HG03342 (cell line): ENCODE measurements around the gene DNM3.
"Not testable (repeated sequence)": the region's sequence is repeated elsewhere in the genome, so short reads cannot be mapped to it uniquely, and the experiment has no call there.

Experiments
- ATAC-seq: cut with Tn5 transposase; IDR thresholded peaks from one replicate; pipeline ENCODE4 v1.9.1; 2021; ENCODE audit warnings: mild to moderate bottlenecking, moderate library complexity; ENCODE audit not compliant: unreplicated experiment

The DNM3 gene

DNA sequence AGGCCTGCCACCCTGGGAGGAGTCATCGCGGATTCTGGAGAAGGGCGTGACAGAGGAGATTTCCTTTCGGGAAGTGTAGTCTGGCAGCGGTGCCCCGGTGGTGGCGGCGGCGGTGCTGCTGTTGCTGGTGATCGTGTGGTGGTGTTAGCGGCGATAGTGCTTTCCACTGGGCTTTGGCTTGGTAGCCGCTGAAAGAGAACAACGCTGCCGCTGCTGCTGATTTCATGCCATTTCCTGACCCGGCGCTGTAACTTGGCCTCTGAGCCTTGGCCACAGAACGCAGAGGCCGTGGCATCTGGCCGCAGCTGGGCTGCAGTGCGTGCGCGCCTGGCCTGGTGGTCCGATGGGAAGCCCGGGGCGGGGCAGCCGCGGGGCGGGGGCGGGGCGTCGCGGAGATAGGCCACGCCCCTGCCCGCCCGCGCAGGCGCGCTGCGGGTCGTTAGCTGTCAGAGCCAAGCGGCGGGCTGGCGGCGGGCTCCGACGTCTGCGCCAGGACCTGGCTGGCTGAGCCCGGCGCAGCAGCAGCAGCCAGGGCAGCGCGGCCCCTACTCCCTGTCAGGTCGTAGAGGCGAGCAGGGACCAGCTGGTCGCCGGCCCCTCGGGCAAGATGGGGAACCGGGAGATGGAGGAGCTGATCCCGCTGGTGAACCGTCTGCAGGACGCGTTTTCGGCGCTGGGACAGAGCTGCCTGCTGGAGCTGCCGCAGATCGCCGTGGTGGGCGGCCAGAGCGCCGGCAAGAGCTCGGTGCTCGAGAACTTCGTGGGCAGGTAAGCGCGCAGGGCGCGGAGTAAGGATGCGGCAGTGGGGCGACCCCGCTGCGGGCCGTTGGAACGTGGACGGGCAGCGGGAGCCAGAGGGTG lies at the start of gene DNM3:
TSS of gene DNM3 (plus strand) at position 449 of the 861 bp plus-strand sequence. CDS start at position 608, 159 bp downstream.
- ATAC-seq, result peak; percentile 86

DNA sequence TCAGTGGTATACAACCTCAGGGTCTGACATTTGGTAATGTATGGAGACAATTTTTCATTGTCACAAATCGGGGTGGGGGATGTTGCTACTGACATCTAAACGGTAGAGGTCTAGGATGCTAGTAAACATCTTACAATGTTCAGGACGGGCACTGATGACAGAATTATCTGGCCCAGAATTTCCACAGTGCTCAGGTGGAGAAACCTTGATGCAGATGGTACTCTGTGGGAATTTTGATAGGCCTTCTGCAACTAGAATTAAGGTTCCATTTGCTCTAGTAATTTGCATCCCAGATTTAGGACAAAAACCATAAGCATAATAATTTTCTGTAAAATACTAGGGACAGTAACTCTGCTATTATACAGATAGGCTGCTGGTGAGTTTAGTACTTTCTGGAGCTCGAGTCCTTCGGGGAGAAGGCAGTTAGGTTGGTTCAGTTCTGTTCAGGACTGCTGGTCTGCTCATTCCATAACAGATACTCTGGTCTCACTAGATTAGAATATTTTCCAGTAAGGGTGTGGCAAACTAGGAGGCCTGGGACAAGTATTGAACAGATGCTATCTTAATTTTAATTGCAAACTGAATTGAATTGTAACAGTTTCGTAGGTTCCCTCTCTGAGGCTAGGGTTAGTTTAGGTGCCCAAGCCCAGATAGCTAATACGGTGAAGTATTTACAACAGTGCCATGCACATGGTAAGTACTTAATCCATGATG lies 48.5 kb upstream of the DNM3 start:
- no peak for ATAC-seq

DNA sequence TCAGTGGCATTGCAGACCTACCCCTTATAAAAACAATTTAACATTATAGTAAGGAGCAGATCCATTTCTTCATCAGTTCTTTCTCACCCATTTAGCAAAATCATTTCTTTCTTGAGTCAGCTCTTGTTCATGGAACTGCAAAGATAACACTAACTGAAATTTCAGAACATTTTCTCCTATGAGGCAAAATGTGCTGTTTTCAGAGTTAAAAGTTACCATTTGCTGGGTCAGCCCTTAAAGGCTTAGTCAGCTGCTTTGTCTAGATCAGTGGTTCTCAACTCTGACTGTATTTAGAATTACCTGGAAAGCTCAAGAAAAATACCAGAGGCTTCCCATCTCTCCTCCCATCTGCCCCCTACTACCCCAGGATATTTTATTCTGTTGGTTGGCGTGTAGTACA lies 47.7 kb upstream of the DNM3 start:
- ATAC-seq, result no peak

DNA sequence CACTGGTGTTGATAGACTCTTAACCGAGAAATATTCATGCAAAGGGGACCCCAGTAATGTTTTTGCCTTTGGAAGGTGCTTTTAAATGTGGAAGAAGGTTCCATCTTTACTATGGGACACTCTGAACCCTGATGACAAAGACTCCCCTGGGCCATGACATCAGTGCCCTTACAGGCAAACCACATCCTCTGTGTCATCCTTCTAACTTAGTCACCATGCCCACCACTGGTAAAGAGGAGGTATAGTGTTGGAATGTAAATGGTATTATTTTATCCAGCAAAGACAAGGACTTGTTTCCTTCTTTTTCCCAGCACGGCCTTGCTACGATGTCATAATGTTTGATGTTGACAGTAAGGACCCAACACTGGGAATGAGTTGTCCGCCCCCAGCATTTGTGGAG lies 47.2 kb upstream of the DNM3 start:
- no peak for ATAC-seq

DNA sequence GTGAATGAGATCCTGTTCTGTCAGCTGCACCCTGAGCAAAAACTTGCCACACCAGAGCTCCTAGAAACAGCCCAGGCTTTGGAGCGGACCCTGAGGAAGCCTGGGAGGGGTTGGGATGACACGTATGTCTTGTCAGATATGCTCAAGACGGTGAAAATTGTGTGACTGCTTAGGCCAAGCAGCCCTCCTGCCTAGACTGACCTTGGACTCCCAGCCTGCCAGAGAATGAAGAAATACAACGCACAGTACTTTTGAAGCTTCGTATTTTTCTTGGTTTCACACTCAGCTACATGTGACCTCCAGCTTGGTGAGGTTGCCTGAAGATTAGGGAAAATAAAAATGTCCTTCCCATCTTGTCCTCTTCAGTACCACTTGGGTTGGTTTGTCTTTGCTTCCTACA lies 44.7 kb upstream of the DNM3 start:
- ATAC-seq, result no peak

DNA sequence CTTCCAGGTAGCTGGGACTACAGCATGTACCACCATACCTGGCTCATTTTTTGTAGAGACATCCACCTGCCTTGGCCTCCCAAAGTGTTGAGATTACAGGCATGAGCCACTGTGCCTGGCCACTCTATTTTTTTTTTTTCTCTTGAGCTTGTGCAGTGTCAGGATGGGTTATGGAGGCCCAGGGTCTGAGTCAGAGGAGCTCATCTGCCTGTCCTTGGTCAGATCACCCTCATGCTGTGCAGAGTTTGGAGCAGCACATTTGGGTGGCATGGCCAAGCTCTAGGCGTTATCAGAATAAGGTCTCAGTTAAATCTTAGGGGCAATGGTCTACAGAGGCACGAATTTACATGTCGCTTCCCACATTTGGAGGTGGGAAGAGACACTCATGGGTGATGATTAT lies 43.0 kb upstream of the DNM3 start:
- ATAC-seq, result no peak

DNA sequence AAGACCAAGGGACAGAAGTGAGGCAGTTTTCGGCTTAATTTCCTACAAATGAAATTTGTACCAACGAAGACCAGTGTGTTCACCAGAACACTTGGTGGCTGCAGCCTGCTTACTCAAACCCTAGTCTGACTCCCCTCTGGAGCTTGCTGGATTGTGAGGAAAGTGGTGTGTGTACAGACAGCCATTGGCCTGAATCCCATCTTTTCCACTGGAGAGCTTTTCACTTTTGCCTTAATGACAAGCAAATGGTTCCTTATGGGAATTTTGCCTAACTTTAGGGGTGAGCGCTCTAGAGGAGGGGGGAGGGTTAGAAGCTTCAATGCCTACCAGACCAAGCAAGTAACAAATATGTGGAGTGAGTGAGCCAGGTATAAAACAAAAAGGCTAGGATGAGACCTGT lies 42.5 kb upstream of the DNM3 start:
- no peak for ATAC-seq

DNA sequence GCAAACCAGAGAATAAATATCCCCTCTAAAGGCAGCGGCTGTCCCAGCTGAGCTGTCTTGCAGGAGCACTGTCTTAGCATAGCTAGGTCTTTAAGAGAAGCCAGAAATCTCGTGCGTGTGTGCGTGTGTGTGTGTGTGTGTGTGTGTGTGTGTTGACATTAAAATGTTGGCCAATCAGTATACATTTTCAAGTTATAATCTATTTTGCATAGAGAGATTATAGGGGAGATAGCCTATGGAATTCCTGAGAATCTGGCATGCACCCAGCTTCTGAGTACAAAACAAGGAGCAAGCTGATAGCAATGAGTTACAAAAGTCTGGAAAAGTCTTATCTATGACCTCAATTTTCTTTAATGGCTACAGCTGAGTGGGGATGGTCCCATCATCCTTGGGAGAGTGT lies 42.1 kb upstream of the DNM3 start:
- no peak for ATAC-seq

DNA sequence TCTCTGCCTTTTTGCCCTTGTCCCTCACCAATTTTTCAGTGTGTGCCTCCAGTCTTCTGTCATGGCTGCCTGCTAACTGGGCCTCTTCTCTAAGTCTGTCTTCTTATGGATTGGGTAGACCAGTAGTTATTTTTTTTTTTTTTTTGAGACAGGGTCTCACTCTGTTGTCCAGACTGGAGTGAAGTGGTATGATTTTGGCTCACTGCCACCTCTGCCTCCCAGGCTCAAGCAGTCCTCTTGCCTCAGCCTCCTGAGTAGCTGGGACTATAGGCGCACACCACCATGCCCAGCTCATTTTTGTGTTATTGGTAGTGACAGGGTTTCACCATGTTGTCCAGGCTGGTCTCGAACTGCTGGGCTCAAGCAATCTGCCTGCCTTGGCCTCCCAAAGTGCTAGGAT lies 41.6 kb upstream of the DNM3 start:
- not testable (repeated sequence) for ATAC-seq

DNA sequence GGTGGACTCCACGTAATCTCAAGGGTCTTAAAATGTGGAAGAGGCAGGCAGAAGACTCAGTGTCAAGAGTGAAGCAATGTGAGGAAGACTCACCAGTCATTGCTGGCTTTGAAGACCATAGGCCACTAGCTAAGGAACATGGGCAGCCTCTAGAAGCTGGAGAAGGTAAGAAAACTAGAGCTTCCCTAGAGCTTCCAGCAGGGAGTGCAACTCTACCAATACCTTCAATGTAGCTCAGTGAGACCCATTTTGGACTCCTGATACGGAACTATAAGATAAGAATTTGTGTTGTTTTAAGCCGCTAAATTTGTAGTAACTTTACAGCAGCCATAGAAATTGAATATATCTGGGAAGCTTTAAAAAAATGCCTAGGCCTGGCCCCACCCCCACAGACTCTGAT lies 41.0 kb upstream of the DNM3 start:
- ATAC-seq, result no peak

DNA sequence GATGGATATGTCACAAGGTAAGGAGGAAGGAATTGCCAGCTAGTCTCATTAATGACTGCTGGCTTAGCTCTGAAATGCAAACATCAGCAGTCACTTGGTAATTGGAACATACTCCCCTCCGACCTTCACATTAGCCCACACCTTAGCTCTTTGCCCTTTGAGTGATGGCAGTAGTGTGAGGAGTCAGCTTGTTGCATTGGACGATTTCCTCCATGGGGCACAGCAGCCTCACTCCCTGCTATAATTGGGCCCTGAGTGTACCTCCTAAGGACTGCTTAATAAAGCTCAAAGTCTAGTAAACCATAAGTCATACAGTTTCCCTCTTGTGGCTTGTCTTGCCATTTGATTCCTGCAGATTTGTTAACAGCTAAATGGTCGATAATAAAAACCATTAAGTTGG lies 40.4 kb upstream of the DNM3 start:
- ATAC-seq, result no peak

DNA sequence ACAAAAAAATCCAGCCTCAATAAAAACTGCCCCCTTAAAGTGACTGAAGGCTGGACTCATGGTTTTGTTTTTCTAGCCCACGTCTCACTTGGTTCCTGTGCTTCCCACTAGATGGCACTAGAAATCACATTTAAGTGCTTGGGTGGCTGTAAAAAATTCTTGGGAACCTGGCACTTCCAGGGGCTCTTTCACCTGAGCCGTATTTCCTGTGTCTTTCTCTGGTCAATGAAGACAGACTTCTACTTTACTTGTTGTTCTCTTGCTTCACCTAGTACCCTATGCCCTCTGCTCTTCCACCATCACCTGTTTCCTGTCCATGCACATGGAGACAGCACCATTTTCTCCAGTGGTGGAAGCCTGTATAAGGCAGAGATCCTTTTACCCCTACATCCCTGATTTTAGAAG lies 39.8 kb upstream of the DNM3 start:
- ATAC-seq, result no peak

DNA sequence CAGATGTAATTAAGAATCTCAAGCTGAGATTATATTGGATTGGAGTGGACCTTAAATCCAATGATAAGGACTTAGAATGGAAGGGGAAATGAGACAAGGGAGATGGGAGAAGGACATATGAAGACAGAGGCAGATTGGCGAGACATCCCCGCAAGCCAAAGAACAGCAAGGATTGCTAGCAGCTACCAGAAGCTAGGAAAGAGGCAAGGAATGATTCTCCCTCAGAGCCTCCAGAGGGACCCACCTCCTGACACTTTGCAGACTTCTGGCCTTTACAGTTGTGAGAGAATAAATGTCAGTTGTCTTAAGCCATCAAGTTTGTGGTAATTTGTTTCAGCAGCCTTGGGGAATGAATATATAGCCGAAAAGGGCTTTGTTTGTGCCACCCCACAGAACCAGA lies 39.1 kb upstream of the DNM3 start:
- ATAC-seq, result no peak

DNA sequence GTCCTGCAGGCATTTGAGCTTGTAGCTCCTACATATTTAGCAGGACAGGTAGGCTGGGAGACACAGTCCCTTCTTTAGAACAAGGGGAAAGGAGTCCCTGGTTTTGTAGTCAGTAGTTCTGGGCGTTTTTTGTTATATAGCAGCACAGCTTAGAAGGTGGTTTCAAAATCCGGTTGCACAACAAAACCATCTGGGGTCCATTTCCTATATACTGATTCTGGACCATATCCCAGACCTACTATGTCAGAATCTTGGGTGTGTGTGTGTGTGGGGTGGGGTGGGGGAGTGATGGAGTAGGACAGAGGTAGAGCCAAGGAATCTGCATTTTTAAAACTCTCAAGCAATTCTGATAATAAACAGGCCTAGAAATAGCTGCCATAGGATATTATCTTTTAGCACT lies 38.3 kb upstream of the DNM3 start:
- ATAC-seq, result no peak

DNA sequence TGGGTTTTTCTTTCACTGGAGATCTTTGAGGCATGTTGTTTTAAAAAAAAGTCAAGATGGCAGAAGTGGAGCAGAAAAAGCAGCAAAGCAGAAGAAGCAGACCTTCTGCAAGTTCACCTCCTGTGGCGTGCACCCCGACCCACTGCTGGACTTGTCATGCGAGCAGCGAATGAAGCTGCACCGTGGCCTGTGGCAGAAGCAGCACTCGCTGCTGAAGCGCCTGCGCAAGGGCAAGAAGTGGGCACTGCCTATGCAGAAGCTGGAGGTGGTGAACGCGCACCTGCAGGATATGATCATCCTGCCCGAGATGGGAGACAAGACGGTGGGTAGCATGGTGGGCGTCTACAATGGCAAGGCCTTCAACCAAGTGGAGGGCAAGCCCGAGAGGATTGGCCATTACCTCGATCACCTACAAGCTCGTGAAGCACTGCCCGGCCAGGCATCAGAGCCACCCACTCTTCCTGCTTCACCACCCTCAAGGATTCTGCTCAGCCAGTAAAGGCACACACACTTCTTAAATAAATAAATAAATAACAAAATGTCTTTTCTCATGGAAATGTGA lies 37.8 kb upstream of the DNM3 start:
- no peak for ATAC-seq

DNA sequence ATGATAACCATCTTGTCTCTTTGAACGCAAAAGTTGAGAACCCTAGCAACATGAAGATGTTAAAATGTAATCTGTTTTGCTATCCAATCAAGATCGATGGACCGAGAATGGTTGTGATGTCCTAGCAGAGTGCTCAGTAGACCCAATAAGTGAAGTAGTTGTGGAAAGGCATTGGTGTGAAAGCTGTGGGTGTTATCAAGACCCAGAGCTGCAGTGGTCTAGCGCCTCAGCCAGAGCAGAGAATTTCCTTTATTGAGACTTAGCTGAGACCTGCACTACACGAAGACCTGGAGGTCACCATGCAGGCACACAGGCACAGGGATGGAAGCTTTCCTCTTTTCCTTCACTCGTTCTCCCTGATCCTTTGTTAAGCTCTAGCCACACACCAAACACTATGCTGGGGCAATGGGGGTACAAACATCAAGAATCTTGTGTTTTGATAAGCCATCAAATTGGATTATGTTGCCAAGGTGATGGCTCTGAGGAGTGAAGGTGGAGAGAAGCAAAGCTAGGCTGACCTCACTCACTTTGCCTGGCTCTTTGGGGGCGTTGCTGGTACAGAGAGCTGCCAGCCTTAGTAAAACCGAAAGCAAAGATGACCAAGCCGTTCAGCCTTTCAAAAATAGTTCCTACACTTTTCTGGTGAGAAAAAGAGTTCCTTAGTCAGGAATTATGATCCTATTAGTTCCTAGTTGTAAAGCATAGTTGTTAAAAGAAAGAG lies 35.7 kb upstream of the DNM3 start:
- peak; percentile 92 for ATAC-seq

DNA sequence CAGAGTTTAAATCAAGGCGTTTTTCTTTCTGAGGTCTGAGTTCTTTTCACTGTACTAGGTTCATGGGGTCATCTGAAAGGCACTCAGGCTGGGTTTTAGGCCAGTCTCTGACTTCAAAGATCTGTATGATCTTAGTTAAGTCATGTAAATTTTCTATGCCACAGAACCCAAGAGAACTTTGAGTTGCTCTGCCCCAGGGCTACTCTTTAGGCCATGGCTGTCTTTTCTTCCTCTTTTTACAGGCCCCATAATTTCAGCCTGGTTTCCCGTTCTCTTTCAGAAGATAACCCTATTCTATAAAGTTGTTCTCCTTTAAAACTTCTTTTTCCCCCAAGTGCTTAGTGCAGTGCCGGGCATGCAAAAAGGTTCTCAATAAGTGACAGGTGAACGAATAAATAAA lies 33.7 kb upstream of the DNM3 start:
- no peak for ATAC-seq

DNA sequence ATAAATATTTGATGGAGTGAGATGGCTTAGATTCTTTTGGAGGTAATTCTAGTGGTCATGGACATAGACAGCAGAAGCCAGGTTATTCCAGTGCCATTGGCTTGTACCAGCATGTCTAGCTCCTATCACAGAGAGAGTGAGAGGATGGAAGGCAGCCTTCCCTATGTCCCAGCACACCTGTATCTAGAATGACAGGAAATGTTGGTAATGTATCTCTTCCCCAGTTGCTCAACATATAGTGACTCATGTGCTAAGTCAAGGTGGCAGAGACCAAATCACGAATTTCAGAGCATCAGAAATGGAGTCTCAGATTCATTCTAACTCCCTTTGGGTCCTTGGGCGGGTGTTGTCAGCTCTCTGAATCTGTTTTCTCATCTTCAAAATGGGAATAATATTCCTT lies 31.5 kb upstream of the DNM3 start:
- ATAC-seq, result no peak

DNA sequence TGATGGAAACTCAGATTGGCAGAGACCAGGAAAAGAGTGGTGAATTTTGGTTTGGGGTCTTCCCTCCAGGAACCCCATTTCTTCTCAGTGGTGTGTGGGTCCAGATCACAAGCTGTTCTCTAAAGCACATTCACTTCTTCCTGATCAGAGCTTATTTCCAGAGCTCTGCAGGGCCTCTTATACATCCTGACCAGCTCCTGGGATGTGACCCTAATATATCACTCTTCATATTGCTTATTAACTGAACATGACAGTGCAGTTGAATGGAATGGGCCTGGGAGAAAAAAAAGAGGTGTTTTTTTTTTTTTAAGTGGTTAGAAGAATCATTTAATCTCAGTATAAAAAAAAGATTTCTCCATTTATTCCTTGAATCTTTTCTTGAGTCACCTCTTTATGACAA lies 29.6 kb upstream of the DNM3 start:
- no peak for ATAC-seq

DNA sequence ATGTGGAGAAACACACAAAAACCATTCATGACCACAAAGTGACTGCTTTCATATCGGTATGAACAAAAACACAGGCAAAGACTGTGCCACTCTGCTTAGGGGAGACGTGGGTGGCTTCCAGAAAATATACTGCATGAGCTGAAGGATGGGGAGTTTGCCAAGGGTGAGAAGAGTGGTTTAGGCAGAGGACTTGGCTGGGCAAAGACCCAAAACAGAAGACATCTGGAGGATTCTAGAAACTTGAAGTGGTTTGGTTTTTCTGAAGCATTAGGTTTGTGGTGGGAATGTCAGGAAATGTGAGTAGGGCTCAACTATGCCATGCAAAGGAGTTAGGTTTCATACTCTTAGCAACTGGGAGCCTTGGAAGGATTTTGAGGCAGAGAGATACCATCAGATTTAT lies 26.6 kb upstream of the DNM3 start:
- ATAC-seq, result no peak

DNA sequence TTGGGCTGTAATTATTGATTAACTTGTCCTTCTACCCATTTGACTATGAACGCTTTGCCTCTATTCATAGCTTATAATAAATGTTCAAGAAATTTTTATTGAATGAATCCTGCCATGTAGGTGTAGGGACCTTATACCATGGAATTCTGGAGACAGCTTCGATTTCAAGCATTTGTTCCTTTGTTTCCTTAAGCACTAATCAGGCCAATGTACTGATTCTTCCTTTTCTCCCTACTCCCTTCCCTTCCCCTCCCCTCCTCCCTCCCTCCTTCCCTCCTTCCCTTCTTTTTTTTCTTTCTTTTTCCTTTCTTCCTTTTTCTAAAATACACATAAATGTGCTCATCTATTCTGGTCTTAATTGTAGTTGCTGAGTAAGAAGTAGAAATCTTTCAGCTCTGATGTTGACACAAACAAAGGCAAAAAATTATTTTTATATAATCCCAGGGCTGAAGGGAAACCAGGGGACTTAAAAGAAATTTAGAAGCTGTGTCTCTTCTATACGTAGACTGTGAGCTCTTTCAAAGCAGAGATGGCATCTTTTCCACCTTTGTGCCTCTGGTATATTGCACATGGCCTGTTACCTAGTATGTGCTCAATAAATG lies 24.9 kb upstream of the DNM3 start:
- no peak for ATAC-seq
